ENCODE data around the gene PLEKHJ1. TPM values are rescaled to one million over a fixed set of nuclear protein-coding genes. Genes with fewer than 3 reads are reported as not detected.

PLEKHJ1 gene
- total and polyA plus RNA-seq, 2 of the 8 experiments (the other 6 are each of a cell fraction or from before 2014, with no cell fraction given): 135 to 187 TPM

DNA sequence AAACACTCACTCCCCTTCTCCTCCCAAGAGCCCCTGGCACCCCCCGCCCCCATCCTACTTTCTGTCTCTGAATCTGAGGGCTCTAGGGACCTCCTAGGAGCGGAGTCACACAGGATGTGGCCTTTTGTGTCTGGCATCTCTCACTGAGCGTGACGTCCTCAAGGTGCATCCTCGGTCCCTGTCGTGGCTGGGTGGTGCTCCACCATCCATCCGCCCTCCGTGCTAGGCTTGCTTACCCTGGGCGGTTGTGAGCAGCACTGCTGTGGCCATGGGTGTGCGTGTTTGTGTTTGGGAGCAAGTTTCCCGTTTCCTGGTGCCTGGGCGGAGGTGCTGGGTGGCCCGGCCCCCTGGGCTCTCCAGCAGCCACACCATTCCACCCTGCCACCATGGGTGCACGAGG, 12.2 kb downstream of the PLEKHJ1 start (continued):
- TF ChIP-seq CBX5 (IDR thresholded peaks at IDR 0.05; ENCODE audit: low read depth, low read length): no peak
- no peak for TF ChIP-seq EGR1 (IDR thresholded peaks at IDR 0.05; ENCODE audit: borderline replicate concordance, low read depth, low read length)
